Mucosa of descending colon (tissue), 3 donors: Measurements from ENCODE around the gene PPP3CA. TPM values are rescaled to one million over a fixed set of nuclear protein-coding genes. Genes with fewer than 3 reads are reported as not detected.

Experiments used
- ATAC-seq: fragments of 200-7000 bp; cut with Tn5 transposase; one replicate; pipeline ENCODE4 v1.9.1; 2020; ENCODE audit warnings: mild to moderate bottlenecking, moderate library complexity
- DNase-seq, 3 donors: peaks; one replicate each; pipeline ENCODE4 v3.0.0-alpha.2; 2020
- H3K36me3 ChIP-seq: fragments of 200-600 bp; one replicate; pipeline ENCODE4 v1.8.0; 2021; ENCODE audit warnings: low read depth, mild to moderate bottlenecking
- H3K4me1 ChIP-seq: fragments of 200-600 bp; one replicate; pipeline ENCODE4 v1.8.0; 2021; ENCODE audit warnings: low read depth, mild to moderate bottlenecking
- H3K4me3 ChIP-seq: fragments of 200-600 bp; one replicate; pipeline ENCODE4 v1.8.0; 2021; ENCODE audit warnings: mild to moderate bottlenecking
- H3K9me3 ChIP-seq: fragments of 200-600 bp; one replicate; pipeline ENCODE4 v1.8.0; 2021; ENCODE audit warnings: mild to moderate bottlenecking
- CTCF ChIP-seq: fragments of 200-600 bp; IDR thresholded peaks from one replicate; pipeline ENCODE4 v1.8.0; 2022; ENCODE audit warnings: antibody characterized with exemption, mild to moderate bottlenecking
- intact Hi-C, 2 donors: fragments of 100-400 bp; cut with DNase I in 1 of 2; cut with micrococcal nuclease in 1 of 2; formaldehyde crosslinking; loops; one replicate each; pipeline versions ENCODE4 v1.11.0 to v1.11.1; 2022; cut with DNase I, micrococcal nuclease
- total RNA-seq, 3 donors: library from RNA; stranded (reverse); fragmentation: NEBNext Ultra II Directional in 2 of 3; extraction: Animal tissue kit (Norgen Biotek cat#: 25700) in 2 of 3; gene quantifications; one replicate each; pipeline versions ENCODE4 v1.2.1 to v1.2.4, GENCODE V29; 2021 to 2023
- donor health status: DM: no; HTN: no; CAD: no; lungs with moderate emphysema.
- donor health status: DM: no; HTN: no; CAD: no.
- donor health status: DM: no; HTN: yes; CAD: no.

The PPP3CA gene
- total RNA-seq, 3 donors from 2014 or later, result 38.3 to 47.6 (median 40.4) TPM

DNA sequence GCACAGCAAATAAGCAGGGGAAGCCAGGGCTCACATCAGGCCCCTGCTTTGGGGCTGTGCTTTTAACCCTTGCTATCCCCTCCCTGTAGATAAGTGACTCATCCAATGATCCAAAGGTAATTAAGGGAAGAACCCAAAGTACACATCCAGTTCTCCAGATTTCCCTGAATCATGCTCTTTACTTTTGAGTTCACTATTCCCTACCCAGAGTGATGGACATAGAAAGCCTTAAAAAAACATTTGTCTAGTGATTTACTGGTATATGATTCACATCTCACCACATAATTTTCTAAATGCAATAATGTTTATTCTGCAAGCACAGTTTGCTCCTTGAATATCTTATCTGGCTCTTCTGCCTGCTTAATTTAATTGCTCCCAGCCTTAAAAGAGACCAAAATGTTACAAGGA is 136.2 kb downstream of the PPP3CA start:
- no peak for DNase-seq
- Histone ChIP-seq H3K9me3 (no peaks in the 10 kb centered on the region), H3K4me1 (no peaks in the 10 kb centered on the region), H3K4me3 (no peak overlapping the region), H3K36me3 (no peaks in the 10 kb centered on the region)
- ATAC-seq, result peak; percentile 64
- no peak for TF ChIP-seq CTCF
- intact Hi-C loops, result no loop called here

- ATAC-seq, result no peak
- intact Hi-C loops, result no loop called here
- no peaks in the 10 kb centered on the region for H3K36me3 ChIP-seq
- no peak overlapping the region for H3K4me3 ChIP-seq
- no peaks in the 10 kb centered on the region for H3K9me3 ChIP-seq
- TF ChIP-seq CTCF, result no peak
- no peak for DNase-seq
- peaks cover 2% of the 10 kb centered on the region for H3K4me1 ChIP-seq
Observed at GRCh38 chr4:101210331-101210730, 137.0 kb downstream of the PPP3CA start.

DNA sequence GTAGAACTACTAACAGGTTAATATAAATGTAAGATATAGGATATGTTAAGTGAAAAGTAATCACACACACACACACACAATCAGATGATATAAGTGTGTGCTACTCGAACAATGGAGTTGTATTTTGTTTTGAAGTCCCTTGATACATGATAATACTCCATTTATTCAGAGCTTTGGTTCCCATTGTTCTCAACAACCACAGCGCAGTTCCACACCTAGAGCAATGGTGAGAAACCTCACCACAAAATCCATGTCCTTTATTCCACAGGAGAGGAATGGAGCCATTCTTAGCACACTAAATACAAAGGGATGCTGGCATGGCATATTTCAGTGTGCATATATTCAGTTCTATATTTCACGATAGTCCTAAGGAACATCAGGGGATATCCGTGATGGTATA is 139.2 kb downstream of the PPP3CA start:
- Histone ChIP-seq H3K9me3 (no peaks in the 10 kb centered on the region), H3K4me3 (no peak overlapping the region), H3K36me3 (no peaks in the 10 kb centered on the region), H3K4me1 (peaks cover 2% of the 10 kb centered on the region)
- DNase-seq (no peak), ATAC-seq (no peak)
- no peak for TF ChIP-seq CTCF
- intact Hi-C loops, result no loop called here

- H3K36me3 ChIP-seq, result no peaks in the 10 kb centered on the region
- peak; percentile 74 for ATAC-seq
- H3K4me1 ChIP-seq, result peaks cover 3% of the 10 kb centered on the region
- H3K4me3 ChIP-seq, result no peak overlapping the region
- DNase-seq, result peak in 1 of 3 donors; percentile 21
- TF ChIP-seq CTCF, result no peak
- intact Hi-C loops, result no loop called here
- no peaks in the 10 kb centered on the region for H3K9me3 ChIP-seq
Observed at GRCh38 chr4:101205916-101206315, 141.4 kb downstream of the PPP3CA start.

DNA sequence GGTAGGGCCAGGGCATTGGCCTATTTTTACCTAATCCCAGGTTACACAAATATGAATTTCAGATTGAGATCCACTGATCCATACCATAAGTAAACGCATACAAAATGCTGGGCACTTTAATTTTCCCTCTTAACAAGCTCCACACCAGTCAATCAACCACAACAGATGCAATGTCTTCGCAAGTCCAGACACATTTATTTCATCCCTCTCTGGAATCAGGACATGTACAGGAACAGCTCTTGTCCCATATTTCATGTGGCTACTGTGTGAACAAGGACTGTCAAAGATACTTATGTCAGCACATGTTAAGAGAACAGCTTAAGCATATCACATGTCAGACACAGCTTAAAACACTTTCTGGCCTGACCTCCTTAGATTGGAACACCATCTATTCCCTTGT is 145.9 kb downstream of the PPP3CA start:
- intact Hi-C loops, result no loop called here
- no peaks in the 10 kb centered on the region for H3K9me3 ChIP-seq
- ATAC-seq (no peak), DNase-seq (no peak)
- H3K4me3 ChIP-seq, result no peak overlapping the region
- no peak for TF ChIP-seq CTCF
- no peaks in the 10 kb centered on the region for H3K36me3 ChIP-seq
- peaks cover 27% of the 10 kb centered on the region for H3K4me1 ChIP-seq

- intact Hi-C loops, result no loop called here
- ATAC-seq, result peak; percentile 90
- Histone ChIP-seq H3K4me1 (peaks cover 24% of the 10 kb centered on the region), H3K4me3 (no peak overlapping the region), H3K9me3 (no peaks in the 10 kb centered on the region), H3K36me3 (no peaks in the 10 kb centered on the region)
- no peak for DNase-seq
- no peak for TF ChIP-seq CTCF
Observed at GRCh38 chr4:101200561-101200960, 146.8 kb downstream of the PPP3CA start.
